Loucy (cell line): ENCODE measurements around the gene NF1.
"Not testable (repeated sequence)": the region's sequence is repeated elsewhere in the genome, so short reads cannot be mapped to it uniquely, and the experiment has no call there.

Experiments used
- H2AFZ ChIP-seq: fragments of 200-600 bp; sonication (generic); 2 replicates; pipeline ENCODE4 v1.6.0; 2016; ENCODE audit warnings: antibody characterized with exemption, mild to moderate bottlenecking, low read length, moderate library complexity
- H3F3A ChIP-seq: fragments of 200-600 bp; 2 replicates; pipeline ENCODE4 v1.6.0; 2016; ENCODE audit warnings: antibody characterized with exemption, low read depth, mild to moderate bottlenecking
- H3K27me3 ChIP-seq: fragments of 200-600 bp; sonication (generic); 2 replicates; pipeline ENCODE4 v1.6.1; 2014; ENCODE audit warnings: low read length, mild to moderate bottlenecking; ENCODE audit not compliant: insufficient read depth, poor library complexity, severe bottlenecking
- H3K36me3 ChIP-seq: fragments of 200-600 bp; sonication (generic); 2 replicates; pipeline ENCODE4 v1.6.1; 2016; ENCODE audit warnings: low read length; ENCODE audit not compliant: insufficient read depth
- H3K4me1 ChIP-seq: fragments of 200-600 bp; sonication (generic); 2 replicates; pipeline ENCODE4 v1.5.1; 2014; ENCODE audit warnings: low read length, mild to moderate bottlenecking; ENCODE audit not compliant: insufficient read depth, poor library complexity, severe bottlenecking
- H3K4me2 ChIP-seq: fragments of 200-600 bp; sonication (generic); 2 replicates; pipeline ENCODE4 v1.6.0; 2014; ENCODE audit warnings: antibody characterized with exemption, low read length, low read depth, mild to moderate bottlenecking; ENCODE audit not compliant: poor library complexity, severe bottlenecking
- H3K4me3 ChIP-seq: fragments of 200-600 bp; sonication (generic); 2 replicates; pipeline ENCODE4 v1.5.1; 2014; ENCODE audit warnings: low read length, mild to moderate bottlenecking, mixed read lengths; ENCODE audit not compliant: poor library complexity, severe bottlenecking
- H3K79me2 ChIP-seq: fragments of 200-600 bp; sonication (generic); 2 replicates; pipeline ENCODE4 v1.6.1; 2014; ENCODE audit warnings: low read length; ENCODE audit not compliant: insufficient read depth
- H3K9ac ChIP-seq: fragments of 200-600 bp; sonication (generic); 2 replicates; pipeline ENCODE4 v1.6.0; 2014; ENCODE audit warnings: mild to moderate bottlenecking, low read depth, low read length, moderate library complexity; ENCODE audit not compliant: poor library complexity, severe bottlenecking
- H3K9me2 ChIP-seq: fragments of 200-600 bp; sonication (generic); replicated peaks from 2 replicates; pipeline ENCODE4 v1.6.1; 2016; ENCODE audit warnings: low read depth, low read length, mixed read lengths
- H3K9me3 ChIP-seq: fragments of 200-600 bp; sonication (generic); 2 replicates; pipeline ENCODE4 v1.6.1; 2014; ENCODE audit warnings: mild to moderate bottlenecking, antibody characterized with exemption, low read length, low read depth; ENCODE audit not compliant: insufficient read depth
- H4K20me1 ChIP-seq: fragments of 200-600 bp; sonication (generic); 2 replicates; pipeline ENCODE4 v1.6.0; 2014; ENCODE audit warnings: antibody characterized with exemption, low read length, mild to moderate bottlenecking; ENCODE audit not compliant: insufficient read depth, poor library complexity, severe bottlenecking
- EZH2phosphoT487 ChIP-seq: fragments of 200-600 bp; IDR thresholded peaks from 2 replicates; pipeline ENCODE4 v1.6.1; 2018; ENCODE audit warnings: antibody characterized with exemption, mild to moderate bottlenecking, moderate library complexity, borderline replicate concordance
- TF ChIP-seq, protein P1 (sequence below): fragments of 200-600 bp; sonication (generic); conservative IDR thresholded peaks from 2 replicates; pipeline ENCODE4 v1.5.1; 2014; ENCODE audit warnings: mild to moderate bottlenecking, antibody characterized with exemption, low read length

The NF1 gene

DNA sequence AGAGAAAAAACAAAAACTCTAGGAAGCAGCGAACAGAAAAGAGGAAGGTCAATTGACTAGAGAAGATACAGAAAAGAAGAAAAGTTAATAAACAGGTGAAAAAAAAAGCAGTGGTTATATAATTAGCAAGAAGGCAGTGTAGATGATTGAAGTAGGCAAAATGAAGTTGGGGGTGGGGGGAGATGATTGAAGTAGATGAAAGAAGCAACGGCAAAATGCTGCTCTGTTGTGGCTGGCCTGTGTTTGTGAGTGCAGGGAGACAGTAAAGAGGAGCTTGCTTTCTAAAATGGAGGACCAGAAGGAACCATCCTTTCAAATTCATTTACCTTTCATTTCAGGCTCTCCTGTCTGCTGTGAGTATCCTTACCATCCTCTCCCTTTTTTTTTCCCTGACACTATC lies 215.5 kb downstream of the NF1 start:
- peaks cover 6% of the 10 kb centered on the region; the same call in 1 of the 2 replicates for H3K36me3 ChIP-seq
- H3K9me2 ChIP-seq = no peaks in the 10 kb centered on the region
- no peaks in the 10 kb centered on the region for H4K20me1 ChIP-seq
- TF ChIP-seq, protein P1, sequence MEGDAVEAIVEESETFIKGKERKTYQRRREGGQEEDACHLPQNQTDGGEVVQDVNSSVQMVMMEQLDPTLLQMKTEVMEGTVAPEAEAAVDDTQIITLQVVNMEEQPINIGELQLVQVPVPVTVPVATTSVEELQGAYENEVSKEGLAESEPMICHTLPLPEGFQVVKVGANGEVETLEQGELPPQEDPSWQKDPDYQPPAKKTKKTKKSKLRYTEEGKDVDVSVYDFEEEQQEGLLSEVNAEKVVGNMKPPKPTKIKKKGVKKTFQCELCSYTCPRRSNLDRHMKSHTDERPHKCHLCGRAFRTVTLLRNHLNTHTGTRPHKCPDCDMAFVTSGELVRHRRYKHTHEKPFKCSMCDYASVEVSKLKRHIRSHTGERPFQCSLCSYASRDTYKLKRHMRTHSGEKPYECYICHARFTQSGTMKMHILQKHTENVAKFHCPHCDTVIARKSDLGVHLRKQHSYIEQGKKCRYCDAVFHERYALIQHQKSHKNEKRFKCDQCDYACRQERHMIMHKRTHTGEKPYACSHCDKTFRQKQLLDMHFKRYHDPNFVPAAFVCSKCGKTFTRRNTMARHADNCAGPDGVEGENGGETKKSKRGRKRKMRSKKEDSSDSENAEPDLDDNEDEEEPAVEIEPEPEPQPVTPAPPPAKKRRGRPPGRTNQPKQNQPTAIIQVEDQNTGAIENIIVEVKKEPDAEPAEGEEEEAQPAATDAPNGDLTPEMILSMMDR = no peak
- TF ChIP-seq EZH2phosphoT487 = no peak
- no peaks in the 10 kb centered on the region for H3K27me3 ChIP-seq
- peak overlapping the region; percentile 79 for H3K4me3 ChIP-seq
- peaks cover 9% of the 10 kb centered on the region; the same call in 1 of the 2 replicates for H3F3A ChIP-seq
- peak overlapping the region; percentile 92 for H3K4me2 ChIP-seq
- peaks cover 86% of the 10 kb centered on the region for H3K79me2 ChIP-seq
- H3K4me1 ChIP-seq = peaks cover 72% of the 10 kb centered on the region
- H3K9me3 ChIP-seq = no peaks in the 10 kb centered on the region
- H3K9ac ChIP-seq = peak overlapping the region; percentile 85
- peak overlapping the region; percentile 64 for H2AFZ ChIP-seq

DNA sequence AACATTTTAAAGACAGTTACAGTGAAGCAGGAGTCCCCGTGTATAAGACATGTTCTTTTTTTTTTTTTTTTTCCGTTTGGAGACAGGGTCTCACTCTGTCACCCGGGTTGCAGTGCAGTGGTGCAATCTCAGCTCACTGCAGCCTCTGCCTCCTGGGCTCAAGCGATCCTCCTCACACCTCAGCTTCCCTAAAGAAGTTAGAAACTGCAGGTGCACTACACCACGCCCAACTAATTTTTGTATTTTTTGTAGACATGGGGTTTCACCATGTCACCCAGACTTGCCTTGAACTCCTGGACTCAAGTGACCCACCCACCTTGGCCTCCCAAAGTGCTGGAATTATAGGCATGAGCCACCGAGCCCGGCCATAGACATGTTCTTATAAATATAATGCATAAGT lies 216.1 kb downstream of the NF1 start:
- TF ChIP-seq EZH2phosphoT487 = no peak
- TF ChIP-seq, protein P1 = no peak
- no peaks in the 10 kb centered on the region for H3K27me3 ChIP-seq
- no peaks in the 10 kb centered on the region for H3K9me3 ChIP-seq
- 0 out of 2 replicates have a peak, but pooled peaks cover 5% of the 10 kb centered on the region for H3K36me3 ChIP-seq
- H3K4me2 ChIP-seq = peak overlapping the region; percentile 92
- peak overlapping the region; percentile 79 for H3K4me3 ChIP-seq
- H3K4me1 ChIP-seq = peaks cover 74% of the 10 kb centered on the region
- peaks cover 87% of the 10 kb centered on the region for H3K79me2 ChIP-seq
- no peaks in the 10 kb centered on the region for H3K9me2 ChIP-seq
- peak overlapping the region; percentile 85 for H3K9ac ChIP-seq
- no peaks in the 10 kb centered on the region for H4K20me1 ChIP-seq
- H2AFZ ChIP-seq = peak overlapping the region; percentile 64; the same call in 1 of the 2 replicates
- peaks cover 9% of the 10 kb centered on the region; the same call in 1 of the 2 replicates for H3F3A ChIP-seq

DNA sequence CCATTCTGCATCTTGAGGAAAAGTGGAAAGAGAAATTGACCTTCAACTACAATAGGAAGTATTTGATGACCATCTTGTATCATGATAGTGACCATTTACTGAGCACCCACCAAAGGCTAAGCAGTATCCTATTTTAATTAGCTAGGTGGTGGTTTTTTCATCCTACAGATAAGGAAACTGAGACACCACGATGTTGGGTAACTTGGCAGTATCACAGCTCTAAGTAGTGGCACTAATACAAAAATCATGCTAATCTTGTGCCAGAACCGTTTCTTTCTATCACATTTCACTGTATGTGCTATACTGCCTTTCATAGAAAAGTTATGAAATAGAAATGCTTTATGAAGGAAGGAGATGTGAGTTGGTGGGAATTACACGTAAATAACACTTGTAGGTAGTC lies 216.7 kb downstream of the NF1 start:
- Histone ChIP-seq H3F3A (peaks cover 9% of the 10 kb centered on the region; the same call in 1 of the 2 replicates), H3K4me1 (peaks cover 78% of the 10 kb centered on the region), H3K4me2 (peak overlapping the region; percentile 92), H3K9ac (peak overlapping the region; percentile 85), H3K36me3 (0 out of 2 replicates have a peak, but pooled peaks cover 5% of the 10 kb centered on the region), H3K27me3 (no peaks in the 10 kb centered on the region), H4K20me1 (no peaks in the 10 kb centered on the region), H3K9me2 (no peaks in the 10 kb centered on the region), H3K79me2 (peaks cover 85% of the 10 kb centered on the region), H3K4me3 (peak overlapping the region; percentile 79), H3K9me3 (no peaks in the 10 kb centered on the region), H2AFZ (no peak overlapping the region)
- TF ChIP-seq, protein P1 = no peak

DNA sequence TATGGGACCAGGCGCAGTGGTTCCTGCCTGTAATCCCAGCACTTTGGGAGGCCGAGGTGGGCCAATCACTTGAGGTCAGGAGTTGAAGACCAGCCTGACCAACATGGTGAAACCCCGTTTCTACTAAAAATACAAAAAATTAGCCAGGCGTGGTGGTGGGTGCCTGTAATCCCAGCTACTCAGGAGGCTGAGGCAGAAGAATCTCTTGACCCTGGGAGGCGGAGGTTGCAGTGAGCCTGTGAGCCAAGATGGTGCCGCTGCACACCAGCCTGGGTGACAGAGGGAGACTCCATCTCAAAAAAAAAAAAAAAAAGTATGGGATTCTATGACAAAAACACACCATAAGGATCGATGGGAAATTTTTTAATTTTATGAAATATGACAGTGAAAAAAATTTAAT lies 217.4 kb downstream of the NF1 start:
- H3K36me3 ChIP-seq, H3K9me3 ChIP-seq, H3K27me3 ChIP-seq, H3K9me2 ChIP-seq, H4K20me1 ChIP-seq, H2AFZ ChIP-seq, H3F3A ChIP-seq: not testable (repeated sequence)
- Histone ChIP-seq H3K79me2 (peaks cover 85% of the 10 kb centered on the region), H3K4me2 (peak overlapping the region; percentile 92), H3K9ac (peak overlapping the region; percentile 85), H3K4me1 (peaks cover 81% of the 10 kb centered on the region), H3K4me3 (peak overlapping the region; percentile 79)
